OCI-LY7 (cell line): ENCODE results near the gene IPCEF1. TPM values are rescaled to one million over a fixed set of nuclear protein-coding genes. Genes with fewer than 3 reads are reported as not detected.

Experiments used
- BruUV-seq: library from RNA; stranded (reverse); fragments of 400-500 nt; replicated peaks from 2 replicates; lab custom pipeline; 2021; lab: Mats Ljungman, UMichigan
- CTCF ChIA-PET: fragments of 300-600 bp; sonication (Branson Sonifier 250); formaldehyde crosslinking; loops from one replicate; lab custom pipeline; 2022; ENCODE audit warnings: antibody characterized with exemption; ENCODE audit not compliant: unreplicated experiment; lab: Charles Lee
- POLR2A ChIA-PET: fragments of 300-600 bp; sonication (Branson Sonifier 250); formaldehyde crosslinking; loops from one replicate; lab custom pipeline; 2022; ENCODE audit warnings: antibody characterized with exemption; lab: Charles Lee
- DNase-seq: peaks from one replicate; pipeline ENCODE4 v3.0.0-alpha.2; 2015; ENCODE audit warnings: low spot score
- H2AFZ ChIP-seq: fragments of 200-600 bp; sonication (generic), shearing (Covaris generic); 2 replicates; pipeline ENCODE4 v1.6.1; 2014; ENCODE audit warnings: mild to moderate bottlenecking, antibody characterized with exemption, low read length, moderate library complexity
- H3K27ac ChIP-seq: fragments of 200-600 bp; sonication (generic); 2 replicates; pipeline ENCODE4 v1.5.1; 2014; ENCODE audit warnings: mixed run types, low read depth, mild to moderate bottlenecking, moderate library complexity, low read length, inconsistent platforms; ENCODE audit not compliant: poor library complexity, severe bottlenecking
- H3K36me3 ChIP-seq: fragments of 200-600 bp; sonication (generic); 2 replicates; pipeline ENCODE4 v1.6.1; 2014; ENCODE audit warnings: mild to moderate bottlenecking, antibody characterized with exemption, low read length, moderate library complexity, mixed read lengths; ENCODE audit not compliant: insufficient read depth
- H3K4me1 ChIP-seq: fragments of 200-600 bp; sonication (generic); 2 replicates; pipeline ENCODE4 v1.5.1; 2014; ENCODE audit warnings: mild to moderate bottlenecking, low read length; ENCODE audit not compliant: insufficient read depth, poor library complexity, severe bottlenecking
- H3K4me2 ChIP-seq: fragments of 200-600 bp; sonication (generic); 2 replicates; pipeline ENCODE4 v1.6.1; 2014; ENCODE audit warnings: mild to moderate bottlenecking, low read length
- H3K4me3 ChIP-seq: fragments of 200-600 bp; sonication (generic); 2 replicates; pipeline ENCODE4 v1.5.1; 2014; ENCODE audit warnings: mild to moderate bottlenecking, low read depth, low read length; ENCODE audit not compliant: poor library complexity, severe bottlenecking
- H3K79me2 ChIP-seq: fragments of 200-600 bp; sonication (generic); 2 replicates; pipeline ENCODE4 v1.6.1; 2016; ENCODE audit warnings: low read depth, mild to moderate bottlenecking, low read length, moderate library complexity, mixed read lengths; ENCODE audit not compliant: insufficient read depth
- H3K9me2 ChIP-seq: fragments of 200-600 bp; sonication (generic); 2 replicates; pipeline ENCODE4 v1.6.1; 2016; ENCODE audit warnings: mild to moderate bottlenecking, low read length, mixed read lengths; ENCODE audit not compliant: insufficient read depth
- H3K9me3 ChIP-seq: fragments of 200-600 bp; sonication (generic); 2 replicates; pipeline ENCODE4 v1.6.1; 2014; ENCODE audit warnings: mild to moderate bottlenecking, mixed run types, low read length, mixed read lengths
- H4K20me1 ChIP-seq: fragments of 200-600 bp; sonication (generic); 2 replicates; pipeline ENCODE4 v1.6.1; 2014; ENCODE audit warnings: mild to moderate bottlenecking, antibody characterized with exemption, low read length, moderate library complexity, mixed read lengths; ENCODE audit not compliant: insufficient read depth
- EZH2phosphoT487 ChIP-seq: fragments of 200-600 bp; sonication (generic); IDR thresholded peaks from 2 replicates; pipeline ENCODE4 v1.6.1; 2018; ENCODE audit warnings: low read depth, borderline replicate concordance, mild to moderate bottlenecking, mixed run types, antibody characterized with exemption, low read length, moderate library complexity, mixed read lengths
- intact Hi-C: fragments of 100-400 bp; cut with micrococcal nuclease; formaldehyde crosslinking; loops from one replicate; pipeline ENCODE4 v1.10.0; 2022; ENCODE audit not compliant: unreplicated experiment
- total RNA-seq, 2 experiments: library from RNA; depleted of rRNA in 1 of 2; stranded (reverse); fragments of >200 nt in 1 of 2; shearing (Covaris generic) in 1 of 2; gene quantifications; 2 replicates each; pipeline ENCODE4 v1.2.3, GENCODE V29; 2014 to 2022
- TF ChIP-seq, protein P1 (sequence below): fragments of 200-600 bp; sonication (generic); conservative IDR thresholded peaks from 2 replicates; pipeline ENCODE4 v1.5.1; 2014; ENCODE audit warnings: mild to moderate bottlenecking, antibody characterized with exemption, low read length, moderate library complexity, mixed read lengths

Gene IPCEF1
- total RNA-seq, 2 experiments from 2014 or later, result not detected

GRCh38 chr6:154243793-154244750 lies 112.5 kb downstream of the IPCEF1 start:
- BruUV-seq, result no TSS peak
- TF ChIP-seq, protein P1, sequence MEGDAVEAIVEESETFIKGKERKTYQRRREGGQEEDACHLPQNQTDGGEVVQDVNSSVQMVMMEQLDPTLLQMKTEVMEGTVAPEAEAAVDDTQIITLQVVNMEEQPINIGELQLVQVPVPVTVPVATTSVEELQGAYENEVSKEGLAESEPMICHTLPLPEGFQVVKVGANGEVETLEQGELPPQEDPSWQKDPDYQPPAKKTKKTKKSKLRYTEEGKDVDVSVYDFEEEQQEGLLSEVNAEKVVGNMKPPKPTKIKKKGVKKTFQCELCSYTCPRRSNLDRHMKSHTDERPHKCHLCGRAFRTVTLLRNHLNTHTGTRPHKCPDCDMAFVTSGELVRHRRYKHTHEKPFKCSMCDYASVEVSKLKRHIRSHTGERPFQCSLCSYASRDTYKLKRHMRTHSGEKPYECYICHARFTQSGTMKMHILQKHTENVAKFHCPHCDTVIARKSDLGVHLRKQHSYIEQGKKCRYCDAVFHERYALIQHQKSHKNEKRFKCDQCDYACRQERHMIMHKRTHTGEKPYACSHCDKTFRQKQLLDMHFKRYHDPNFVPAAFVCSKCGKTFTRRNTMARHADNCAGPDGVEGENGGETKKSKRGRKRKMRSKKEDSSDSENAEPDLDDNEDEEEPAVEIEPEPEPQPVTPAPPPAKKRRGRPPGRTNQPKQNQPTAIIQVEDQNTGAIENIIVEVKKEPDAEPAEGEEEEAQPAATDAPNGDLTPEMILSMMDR, result no peak
- no peak for TF ChIP-seq EZH2phosphoT487
- intact Hi-C loops, result no loop called here
- no peak overlapping the region for H2AFZ ChIP-seq
- CTCF ChIA-PET, result interaction anchor here (0.6 kb wide), 1 partner anchor 71 kb away, joined by 3 read pairs; no protein-coding TSS in a partner anchor
- H3K4me2 ChIP-seq, result no peak overlapping the region
- no peaks in the 10 kb centered on the region for H3K79me2 ChIP-seq
- POLR2A ChIA-PET, result interaction anchor here (0.5 to 0.7 kb wide), 2 partner anchors 12 to 52 kb away, joined by 3 to 4 read pairs; no protein-coding TSS in a partner anchor
- H3K27ac ChIP-seq, result no peak overlapping the region
- H3K4me1 ChIP-seq, result no peaks in the 10 kb centered on the region
- H3K36me3 ChIP-seq, result no peaks in the 10 kb centered on the region
- H3K4me3 ChIP-seq, result no peak overlapping the region
- DNase-seq, result no peak
- no peaks in the 10 kb centered on the region for H4K20me1 ChIP-seq
- no peaks in the 10 kb centered on the region for H3K9me3 ChIP-seq
- H3K9me2 ChIP-seq, result no peaks in the 10 kb centered on the region

GRCh38 chr6:154242617-154243357 lies 113.8 kb downstream of the IPCEF1 start:
- DNase-seq, result no peak
- Histone ChIP-seq H3K27ac (no peak overlapping the region), H3K4me2 (no peak overlapping the region), H3K79me2 (no peaks in the 10 kb centered on the region), H3K9me2 (no peaks in the 10 kb centered on the region), H2AFZ (no peak overlapping the region), H4K20me1 (no peaks in the 10 kb centered on the region), H3K4me3 (no peak overlapping the region), H3K4me1 (no peaks in the 10 kb centered on the region), H3K9me3 (no peaks in the 10 kb centered on the region), H3K36me3 (no peaks in the 10 kb centered on the region)
- ChIA-PET POLR2A (no interaction called here), CTCF (no interaction called here)
- BruUV-seq, result no TSS peak
- intact Hi-C loops, result no loop called here
- TF ChIP-seq, protein P1, result no peak
- no peak for TF ChIP-seq EZH2phosphoT487
